ENCODE measurements around the gene HDDC3. TPM values are rescaled to one million over a fixed set of nuclear protein-coding genes. Genes with fewer than 3 reads are reported as not detected.

Gene HDDC3
- total and polyA plus RNA-seq, 9 of the 15 experiments (the other 6 are each of a cell fraction or from before 2014, with no cell fraction given), result 14.9 to 55.8 (median 36.9) TPM

GRCh38 chr15:90917569-90917968 lies 14.8 kb downstream of the HDDC3 start:
- FAIRE-seq (no peak), DNase-seq (ENCODE audit: extremely low read depth in 1 of 4, low spot score in 3 of 4) (no peak), ATAC-seq (no peak)
- Histone ChIP-seq H3K36me3 (ENCODE audit: control insufficient read depth, insufficient read depth, low read length) (peaks cover 98% of the 10 kb centered on the region), H3K4me3 (no peak overlapping the region), H3K4me2 (ENCODE audit: insufficient read depth, low read length) (no peak overlapping the region), H3K9me1 (ENCODE audit: control insufficient read depth, insufficient read depth, low read length) (no peaks in the 10 kb centered on the region), H3K27ac (ENCODE audit: extremely low read depth, low read depth, low read length) (no peak overlapping the region; the same call in 2 of the 3 replicates), H4K20me1 (replicated peaks; ENCODE audit: control insufficient read depth, insufficient read depth, low read length) (no peaks in the 10 kb centered on the region), H3K27me3 (ENCODE audit: control insufficient read depth in 2 of 2, insufficient read depth in 2 of 2, low read length in 2 of 2) (no peaks in the 10 kb centered on the region), H3K9me3 (replicated peaks; ENCODE audit: control insufficient read depth, insufficient read depth, low read depth, low read length) (no peaks in the 10 kb centered on the region), H2AFZ (ENCODE audit: low read depth, low read length) (no peak overlapping the region), H3K9ac (ENCODE audit: insufficient read depth in 1 of 2, low read depth in 2 of 2, low read length in 2 of 2) (peak overlapping the region in 1 of 2 experiments; percentile 72; a peak in 1 of 4 replicates), H3K79me2 (ENCODE audit: control insufficient read depth, insufficient read depth, low read length) (peaks cover 6% of the 10 kb centered on the region; the same call in 2 of the 3 replicates), H3K4me1 (replicated peaks in 1 of 2; ENCODE audit: control insufficient read depth in 2 of 2, insufficient read depth in 2 of 2, low read length in 2 of 2) (peaks cover 22 to 25% of the 10 kb centered on the region in 2 experiments)
- TF ChIP-seq ZNF165 (CRISPR knock-in tag; IDR thresholded peaks at IDR 0.05; ENCODE audit: borderline replicate concordance) (no peak), MAX (CRISPR knock-in tag; IDR thresholded peaks at IDR 0.05) (0 out of 2 replicates have a peak, but pooled peaks have one; percentile 23), NBN (IDR thresholded peaks at IDR 0.05; ENCODE audit: low read depth) (no peak), POLR2A (conservative IDR thresholded peaks at IDR 0.05) (peak; percentile 17), MGA (IDR thresholded peaks at IDR 0.05) (no peak), PCBP2 (IDR thresholded peaks at IDR 0.05; ENCODE audit: low read depth, low read length, poor library complexity, severe bottlenecking) (no peak), POLR2G (IDR thresholded peaks at IDR 0.05; ENCODE audit: low read depth, low read length) (peak; percentile 60)
- over 99% methylated on average over 12 of the region's 12 CpGs for WGBS (ENCODE audit: insufficient coverage, low coverage, missing lambda C conversion rate)
- CTCF ChIA-PET (ENCODE audit: low intra/inter-chr PET ratio), result no interaction called here
- POLR2A ChIA-PET, result interaction anchor here (1.1 to 4.7 kb wide), 5 partner anchors 9 to 15 kb away, joined by 3 to 54 read pairs (median 9); partner anchors contain the start of genes HDDC3 and MAN2A2
- in situ Hi-C loops (cut with MboI) (no loop called here), intact Hi-C loops (cut with micrococcal nuclease) (no loop called here)
- BruUV-seq (replicated peaks), result no TSS peak
